Right ventricle myocardium superior (tissue), 1 donor: Measurements from ENCODE around the gene PROM2. TPM values are rescaled to one million over a fixed set of nuclear protein-coding genes. Genes with fewer than 3 reads are reported as not detected.
A peak's percentile ranks its signal among the peaks of the same experiment; 100 is the strongest.
"Not testable (repeated sequence)": the region's sequence is repeated elsewhere in the genome, so short reads cannot be mapped to it uniquely, and the experiment has no call there.

ENCODE experiments used
- ATAC-seq: fragments of 200-7000 bp; cut with Tn5 transposase; one replicate; pipeline ENCODE4 v1.9.1; 2020; ENCODE audit warnings: mild to moderate bottlenecking; ENCODE audit not compliant: poor library complexity
- DNase-seq: peaks from one replicate; pipeline ENCODE4 v3.0.0-alpha.2; 2020
- intact Hi-C: fragments of 100-400 bp; cut with DNase I; formaldehyde crosslinking; loops from one replicate; pipeline ENCODE4 v1.11.2; 2022
- total RNA-seq: library from RNA; stranded (reverse); fragmentation: NEBNext Ultra II Directional; extraction: Animal tissue kit (Norgen Biotek cat#: 25700); gene quantifications from one replicate; pipeline ENCODE4 v1.2.1, GENCODE V29; 2021
- donor health status: DM: no; HTN: yes; CAD: no; lungs with severe emphysema.

The PROM2 gene
- total RNA-seq, 1 donor from 2014 or later, result 0.54 TPM

DNA sequence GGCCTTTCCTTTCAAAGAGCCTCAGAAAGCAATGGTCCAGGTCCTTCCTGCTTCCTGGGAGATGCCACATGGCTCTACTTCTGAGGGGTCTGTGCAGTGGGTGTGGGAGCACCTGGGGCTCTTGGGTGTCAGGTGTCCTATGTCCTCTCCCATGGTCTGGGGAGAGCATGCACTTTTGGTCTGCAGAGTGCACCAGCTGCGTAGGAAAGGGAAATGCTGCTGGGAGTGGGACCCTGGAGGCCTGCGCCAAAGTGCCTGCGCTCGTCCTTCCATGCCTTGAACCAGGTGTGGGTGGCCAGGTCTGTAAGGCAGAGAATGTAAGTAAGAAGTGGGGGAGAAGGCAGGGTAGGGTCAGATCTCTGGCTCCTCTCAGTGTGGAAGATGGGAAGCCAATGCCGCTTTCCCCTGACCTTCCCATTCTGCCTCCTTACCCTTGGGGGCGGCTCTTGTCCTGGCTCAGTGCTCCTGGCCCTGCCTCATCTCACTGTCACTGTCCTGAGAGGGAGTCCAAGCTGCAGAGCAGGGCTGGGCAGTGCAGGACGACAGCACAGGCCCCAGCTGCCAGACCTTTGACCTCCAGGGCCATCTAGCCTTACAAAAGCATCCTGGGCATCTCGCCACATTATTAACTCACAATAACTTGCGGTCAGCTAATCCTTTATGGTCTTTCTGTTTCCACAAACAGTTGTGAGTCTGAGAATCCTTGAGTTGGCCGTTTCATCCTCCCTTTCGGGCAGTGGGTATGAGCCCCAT, 6.6 kb upstream of the PROM2 start:
- no peak for ATAC-seq
- intact Hi-C loops, result no loop called here
- no peak for DNase-seq

GRCh38 chr2:95268211-95269035, 5.8 kb upstream of the PROM2 start:
- ATAC-seq, result no peak
- no peak for DNase-seq
- intact Hi-C loops, result no loop called here

DNA sequence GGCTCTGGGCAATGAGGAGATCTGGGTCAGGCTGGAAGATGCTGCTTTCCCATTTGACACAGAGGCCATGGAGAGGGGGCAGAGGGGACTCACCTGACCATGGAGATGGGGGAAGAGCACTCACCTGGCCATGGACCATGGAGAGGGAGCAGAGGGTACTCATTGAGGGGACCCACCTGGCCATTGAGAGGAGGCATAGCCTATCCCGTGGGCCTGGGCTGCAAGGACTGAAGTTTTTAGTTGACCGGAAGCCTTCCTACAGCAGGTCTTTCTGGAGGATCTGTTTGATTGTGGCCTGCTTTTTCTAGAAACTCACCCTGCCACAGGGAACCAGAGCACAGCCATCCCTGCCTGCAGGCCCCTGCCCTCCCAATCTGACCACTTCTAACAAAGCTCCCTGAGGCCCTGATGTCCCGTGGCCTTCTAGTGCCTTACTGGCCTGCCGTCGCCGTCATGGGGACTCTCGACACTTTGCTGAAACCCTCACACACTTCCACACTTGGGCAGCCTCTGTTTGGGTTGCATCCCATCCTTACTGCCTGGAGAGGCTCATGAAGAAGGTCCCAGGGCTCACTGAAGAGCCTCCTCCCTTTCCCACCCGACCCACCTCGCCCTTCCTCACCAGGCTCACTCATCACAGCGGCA, 5.1 kb upstream of the PROM2 start:
- DNase-seq, result no peak
- intact Hi-C loops, result no loop called here
- no peak for ATAC-seq

- ATAC-seq, intact Hi-C loops, DNase-seq: not testable (repeated sequence)
These were observed 4.5 kb upstream of the PROM2 start for GRCh38 chr2:95269745-95270144.

GRCh38 chr2:95270541-95271081, 3.6 kb upstream of the PROM2 start:
- ATAC-seq (no peak), DNase-seq (no peak)
- intact Hi-C loops, result no loop called here

- intact Hi-C loops, result no loop called here
- no peak for DNase-seq
- ATAC-seq, result no peak
These were observed 2.8 kb upstream of the PROM2 start for GRCh38 chr2:95271381-95271971.

- intact Hi-C loops, result no loop called here
- DNase-seq, result no peak
- no peak for ATAC-seq
These were observed 1.9 kb upstream of the PROM2 start for GRCh38 chr2:95272299-95272751.

- ATAC-seq (no peak), DNase-seq (no peak)
- intact Hi-C loops, result no loop called here
These were observed 1.5 kb upstream of the PROM2 start for GRCh38 chr2:95272781-95273180.

DNA sequence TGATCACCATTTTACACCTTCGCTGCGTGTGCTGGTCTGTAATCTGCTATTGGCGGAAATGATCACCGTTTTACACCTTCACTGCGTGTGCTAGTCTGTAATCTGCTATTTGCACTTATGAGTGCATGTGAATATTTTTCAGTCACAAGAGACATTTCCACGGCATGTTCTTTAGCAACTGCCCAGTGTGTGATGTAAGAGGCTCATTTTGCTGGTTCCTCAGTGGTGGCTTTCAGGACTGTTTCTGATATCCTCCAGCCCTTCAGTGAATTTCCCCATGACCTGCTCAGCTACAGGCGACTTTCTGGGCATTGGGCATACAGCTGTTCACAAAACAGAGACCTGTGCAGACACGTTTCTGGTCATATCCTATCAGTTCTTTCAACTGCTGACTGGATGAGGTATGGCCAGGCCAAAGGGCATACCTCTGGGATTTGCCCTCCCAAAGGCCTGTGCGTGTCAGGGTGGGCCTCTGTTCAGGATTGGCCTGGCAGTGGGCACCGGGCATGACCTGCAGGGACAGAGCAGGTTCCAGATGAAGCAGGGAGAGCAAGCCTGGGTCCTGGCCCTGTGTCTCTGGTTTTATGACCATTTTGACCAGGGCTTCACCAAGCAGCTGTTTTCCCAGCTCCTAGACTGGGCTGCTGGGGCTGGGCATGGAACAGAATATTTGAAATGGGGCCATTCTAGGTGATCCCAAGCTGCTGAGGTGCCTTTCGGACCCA, 521 bp upstream of the PROM2 start:
- intact Hi-C loops, result no loop called here
- ATAC-seq, result no peak
- DNase-seq, result no peak

- DNase-seq, result no peak
- intact Hi-C loops, result no loop called here
These were observed 884 bp downstream of the PROM2 start for GRCh38 chr2:95275151-95275515.

GRCh38 chr2:95275601-95276243, 1.5 kb downstream of the PROM2 start:
- DNase-seq (peak; percentile 34), ATAC-seq (no peak)
- intact Hi-C loops, result no loop called here

More at GRCh38 chr2:95275151-95275515, 884 bp downstream of the PROM2 start:
- no peak for ATAC-seq

DNA sequence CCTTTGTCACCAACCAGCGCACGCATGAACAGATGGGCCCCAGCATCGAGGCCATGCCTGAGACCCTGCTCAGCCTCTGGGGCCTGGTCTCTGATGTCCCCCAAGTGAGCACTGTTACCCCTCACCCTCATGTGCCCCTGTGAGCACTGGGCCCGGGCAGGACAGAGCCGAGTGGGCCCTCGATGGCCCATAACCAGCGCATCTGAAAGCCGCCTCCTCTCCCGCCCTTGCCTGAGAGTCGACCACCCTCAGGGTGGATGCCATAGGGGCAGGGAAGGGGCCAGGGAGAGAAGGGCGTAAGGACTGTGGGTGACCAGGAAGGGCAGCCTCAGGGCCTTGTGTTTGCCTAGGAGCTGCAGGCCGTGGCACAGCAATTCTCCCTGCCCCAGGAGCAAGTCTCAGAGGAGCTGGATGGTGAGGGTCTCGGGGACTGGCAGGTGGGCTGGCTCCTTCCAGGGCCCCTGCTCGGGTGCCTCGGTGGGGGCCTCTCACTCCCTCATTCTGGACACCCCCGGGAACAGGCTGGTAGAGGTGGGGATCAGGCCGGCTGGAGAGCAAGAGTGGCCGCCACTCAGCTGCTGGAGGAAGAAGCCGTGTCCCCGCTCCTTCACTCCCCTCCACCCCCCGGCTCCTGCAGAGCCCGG, 2.1 kb downstream of the PROM2 start:
- ATAC-seq (no peak), DNase-seq (peak; percentile 18)
- intact Hi-C loops, result no loop called here

GRCh38 chr2:95276888-95277245, 2.6 kb downstream of the PROM2 start:
- no peak for ATAC-seq
- intact Hi-C loops, result no loop called here
- DNase-seq, result peak; percentile 17

- DNase-seq (peak; percentile 26), ATAC-seq (peak; percentile 31)
- intact Hi-C loops, result no loop called here
These were observed 3.1 kb downstream of the PROM2 start for GRCh38 chr2:95277246-95277906.

DNA sequence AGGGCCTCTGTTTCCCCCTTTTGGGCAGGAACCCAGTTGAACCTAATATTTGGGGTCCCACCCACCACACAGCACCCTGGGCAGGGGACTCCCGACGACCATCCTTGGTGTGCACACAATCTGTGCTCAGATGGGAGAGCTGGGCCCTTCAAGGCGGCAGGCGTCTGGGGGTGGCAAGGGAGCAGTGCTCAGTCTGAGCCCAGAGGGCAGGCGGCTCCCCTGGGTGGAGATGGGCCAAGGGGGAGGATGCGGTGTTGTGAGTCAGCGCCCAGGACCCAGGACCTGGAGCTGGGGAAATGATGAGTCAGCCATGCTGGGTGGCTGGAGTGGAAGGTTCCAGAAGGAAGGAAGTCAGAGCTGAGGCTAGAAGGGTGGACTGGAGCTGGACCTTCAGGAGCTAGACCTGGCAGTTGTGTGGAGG, 3.8 kb downstream of the PROM2 start:
- ATAC-seq (no peak), DNase-seq (peak; percentile 32)
- intact Hi-C loops, result no loop called here

- ATAC-seq (no peak), DNase-seq (peak; percentile 27)
- intact Hi-C loops, result no loop called here
These were observed 4.5 kb downstream of the PROM2 start for GRCh38 chr2:95278637-95279225.
